ENCODE results near the gene APOA5.

DNA sequence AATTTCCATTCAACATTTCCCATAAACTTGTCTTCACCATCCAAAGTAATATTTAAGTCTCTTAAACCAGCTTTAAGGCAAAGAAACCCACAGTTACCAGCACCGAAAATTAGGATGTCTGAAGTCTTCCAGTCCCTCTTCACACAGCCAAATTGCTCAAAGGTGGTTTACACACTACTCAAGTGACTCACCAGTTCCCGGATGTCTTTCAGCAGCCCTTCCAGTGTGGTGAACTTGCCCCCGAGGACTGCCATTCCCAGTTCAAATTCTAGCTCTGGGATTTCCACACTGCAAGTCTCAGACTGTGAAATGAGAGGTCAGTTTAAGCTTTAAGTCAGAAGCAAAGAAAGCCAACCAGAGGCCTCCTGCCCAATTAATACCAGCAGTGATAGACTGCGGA lies 9.0 kb downstream of the APOA5 start:
- TF ChIP-seq, protein P1, sequence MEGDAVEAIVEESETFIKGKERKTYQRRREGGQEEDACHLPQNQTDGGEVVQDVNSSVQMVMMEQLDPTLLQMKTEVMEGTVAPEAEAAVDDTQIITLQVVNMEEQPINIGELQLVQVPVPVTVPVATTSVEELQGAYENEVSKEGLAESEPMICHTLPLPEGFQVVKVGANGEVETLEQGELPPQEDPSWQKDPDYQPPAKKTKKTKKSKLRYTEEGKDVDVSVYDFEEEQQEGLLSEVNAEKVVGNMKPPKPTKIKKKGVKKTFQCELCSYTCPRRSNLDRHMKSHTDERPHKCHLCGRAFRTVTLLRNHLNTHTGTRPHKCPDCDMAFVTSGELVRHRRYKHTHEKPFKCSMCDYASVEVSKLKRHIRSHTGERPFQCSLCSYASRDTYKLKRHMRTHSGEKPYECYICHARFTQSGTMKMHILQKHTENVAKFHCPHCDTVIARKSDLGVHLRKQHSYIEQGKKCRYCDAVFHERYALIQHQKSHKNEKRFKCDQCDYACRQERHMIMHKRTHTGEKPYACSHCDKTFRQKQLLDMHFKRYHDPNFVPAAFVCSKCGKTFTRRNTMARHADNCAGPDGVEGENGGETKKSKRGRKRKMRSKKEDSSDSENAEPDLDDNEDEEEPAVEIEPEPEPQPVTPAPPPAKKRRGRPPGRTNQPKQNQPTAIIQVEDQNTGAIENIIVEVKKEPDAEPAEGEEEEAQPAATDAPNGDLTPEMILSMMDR (IDR thresholded peaks at IDR 0.05; ENCODE audit: control extremely low read depth in 1 of 3, insufficient read depth in 1 of 3, low read depth in 1 of 3, low read length in 3 of 3): no peak
- TF ChIP-seq POLR2A (IDR thresholded peaks at IDR 0.05; ENCODE audit: control extremely low read depth in 1 of 2, low read depth in 2 of 2, low read length in 2 of 2) (no peak), CHD2 (IDR thresholded peaks at IDR 0.05; ENCODE audit: low read length) (no peak), SRF (IDR thresholded peaks at IDR 0.05; ENCODE audit: low read depth, low read length) (no peak), HDAC2 (IDR thresholded peaks at IDR 0.05; ENCODE audit: borderline replicate concordance in 1 of 2, low read depth in 2 of 2, low read length in 2 of 2) (no peak), ZNF274 (IDR thresholded peaks at IDR 0.05; ENCODE audit: borderline replicate concordance, extremely low read depth, low read length) (no peak), GTF2F1 (IDR thresholded peaks at IDR 0.05; ENCODE audit: borderline replicate concordance, low read depth, low read length) (no peak), RNF2 (IDR thresholded peaks at IDR 0.05; ENCODE audit: borderline replicate concordance, low read depth, low read length, missing control alignments, poor library complexity, severe bottlenecking) (no peak), SAP30 (IDR thresholded peaks at IDR 0.05; ENCODE audit: insufficient read depth, insufficient replicate concordance, low read length) (no peak), SUZ12 (IDR thresholded peaks at IDR 0.05; ENCODE audit: low read length) (no peak), CTBP2 (IDR thresholded peaks at IDR 0.05; ENCODE audit: borderline replicate concordance, insufficient read depth, insufficient read length, low read length) (no peak), CREB1 (IDR thresholded peaks at IDR 0.05) (no peak), ASH2L (IDR thresholded peaks at IDR 0.05; ENCODE audit: low read length) (no peak)

Data from H1 (cell line).